HG03135 (cell line): ENCODE results near the gene CCL16.

Source experiments
- ATAC-seq: cut with Tn5 transposase; IDR thresholded peaks from one replicate; pipeline ENCODE4 v1.9.1; 2021; ENCODE audit warnings: mild to moderate bottlenecking, moderate library complexity; ENCODE audit not compliant: unreplicated experiment

The CCL16 gene

DNA sequence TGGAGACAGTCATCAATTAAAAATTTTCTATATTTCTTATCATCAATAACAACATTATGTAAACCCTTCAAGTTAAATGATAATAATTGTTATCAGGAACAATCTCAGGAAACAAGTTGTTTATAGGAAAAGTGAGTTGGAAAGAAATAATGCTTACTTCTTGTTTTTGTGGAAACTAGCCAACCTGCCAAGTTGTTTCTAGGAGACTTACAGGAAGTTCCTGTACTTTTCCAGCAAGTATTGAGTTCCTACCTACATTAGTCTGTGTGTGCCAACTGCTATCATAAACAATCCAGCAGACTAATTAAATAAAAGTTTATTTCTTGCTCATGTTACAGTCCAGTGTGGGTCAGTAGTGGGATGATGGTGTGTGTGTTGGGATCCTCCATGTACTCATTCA is 6.9 kb upstream of the CCL16 start:
- ATAC-seq = no peak

DNA sequence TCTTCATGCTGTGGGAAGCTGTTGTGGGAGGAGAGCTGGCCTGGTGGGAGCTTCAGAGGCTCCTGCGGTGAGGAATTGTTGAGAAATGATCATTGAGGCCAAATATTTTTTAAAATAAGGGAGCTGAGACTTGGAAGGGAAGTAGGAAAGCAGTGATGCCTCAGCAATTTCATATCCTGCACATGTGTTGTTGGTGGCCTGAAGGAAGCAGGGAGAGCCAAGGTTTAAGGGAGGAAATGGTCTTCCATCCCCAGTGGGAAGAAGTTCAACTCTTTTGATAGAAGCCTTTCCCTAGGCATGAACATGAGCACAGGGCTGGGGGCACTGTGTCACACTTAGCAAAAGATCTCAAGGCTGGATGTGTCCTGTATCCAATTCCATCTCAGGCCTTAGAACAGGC is 5.3 kb upstream of the CCL16 start, which contains the start of gene CCL14:
TSS of gene CCL14 (minus strand) at position 87 of the 400 bp plus-strand sequence. CDS start at position 7, 80 bp downstream.
- ATAC-seq = no peak

DNA sequence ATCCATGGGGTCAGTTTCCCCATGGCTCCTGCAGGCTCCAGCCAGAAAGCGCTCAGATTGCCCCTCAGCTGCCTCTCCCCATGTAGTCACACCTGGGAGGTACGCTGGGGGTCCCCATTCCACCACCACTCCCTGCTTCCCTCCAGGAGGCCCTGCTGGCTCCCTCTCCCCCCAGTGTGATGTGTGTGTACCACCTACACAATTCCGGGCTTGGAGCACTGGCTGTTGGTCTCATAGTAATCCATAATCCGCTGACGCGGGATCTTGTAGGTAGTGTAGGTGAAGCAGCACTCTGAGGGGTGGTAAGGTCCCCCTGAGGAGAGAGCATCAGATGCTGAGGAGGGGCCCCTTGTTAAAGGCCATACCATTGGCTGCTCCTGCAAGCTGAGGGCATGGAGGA is 2.8 kb upstream of the CCL16 start:
- no peak for ATAC-seq

DNA sequence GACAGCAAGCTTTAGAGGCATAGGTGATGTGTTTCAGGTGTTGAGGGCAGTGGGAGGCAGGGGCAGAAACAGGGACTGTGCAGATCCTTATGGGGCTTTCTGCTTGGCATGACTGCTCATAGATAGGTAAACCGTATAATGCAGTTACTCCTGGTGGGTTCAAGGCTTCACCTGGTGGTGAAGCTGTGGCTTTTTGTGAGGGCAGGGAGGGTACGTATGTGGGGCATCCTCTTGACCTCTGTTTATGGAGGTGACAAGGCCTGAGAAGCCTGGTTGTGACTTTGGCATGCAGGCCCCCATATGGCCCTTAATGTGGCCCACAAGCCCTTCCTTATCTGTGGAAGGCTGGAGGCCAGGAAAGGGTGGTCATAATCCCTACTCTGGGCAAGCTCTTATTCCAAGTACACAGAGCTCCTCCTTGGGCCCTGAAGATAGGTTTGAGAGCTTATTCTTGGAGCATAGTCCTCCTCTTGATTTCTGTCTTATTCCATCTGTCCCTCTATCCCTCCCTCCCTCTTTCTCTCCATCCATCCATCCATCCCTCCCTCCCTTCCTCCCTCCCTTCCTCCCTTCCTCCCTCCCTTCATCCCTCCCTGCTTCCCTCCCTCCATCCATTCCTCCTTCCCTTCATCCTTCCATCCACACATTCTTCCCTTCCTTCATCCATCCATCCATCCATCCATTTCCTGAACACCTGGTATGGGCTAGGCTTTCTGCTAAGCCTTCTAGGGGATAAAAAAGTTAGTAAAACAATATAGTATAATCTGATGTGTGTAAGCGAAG is 1.3 kb upstream of the CCL16 start:
- no peak for ATAC-seq

DNA sequence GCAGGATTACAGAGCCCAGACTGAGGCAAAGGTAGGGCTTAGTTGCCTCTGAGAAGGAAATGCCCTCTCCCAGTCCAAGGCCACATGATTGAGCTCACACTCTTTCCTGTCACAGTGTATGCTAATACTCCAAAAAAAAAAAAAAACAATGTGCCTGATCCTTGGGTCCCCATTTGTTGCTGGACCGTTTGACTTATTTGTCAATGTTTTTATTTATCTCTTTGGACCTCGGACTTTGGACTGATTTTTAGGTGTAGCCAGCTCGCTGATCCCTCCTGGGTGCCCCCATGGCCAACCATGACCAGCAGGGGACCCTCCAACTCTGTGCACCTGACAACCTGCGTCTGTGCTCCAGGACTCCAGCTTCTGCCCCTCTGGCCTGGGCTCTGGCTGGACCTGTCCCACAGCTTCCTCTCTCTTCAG is 622 bp upstream of the CCL16 start:
- no peak for ATAC-seq

DNA sequence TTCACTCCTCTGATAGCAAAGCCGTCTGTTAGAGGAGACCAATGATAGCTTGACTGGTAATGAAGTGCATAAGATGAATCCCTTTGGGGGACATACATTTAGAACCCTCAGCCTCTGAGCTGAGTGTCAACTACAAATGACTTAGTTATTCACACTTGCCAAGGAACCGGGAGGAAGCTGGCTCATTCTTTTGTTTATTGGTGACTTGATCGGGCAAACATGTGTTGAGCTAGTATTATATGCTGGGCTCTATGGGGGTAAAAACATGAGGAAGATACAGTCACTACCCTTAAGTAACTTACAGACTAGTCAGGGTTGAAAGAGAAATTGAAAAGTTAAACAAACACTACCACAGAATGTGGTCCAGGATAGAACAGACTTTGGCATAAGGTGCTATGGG is 3.0 kb downstream of the CCL16 start:
- ATAC-seq = no peak

DNA sequence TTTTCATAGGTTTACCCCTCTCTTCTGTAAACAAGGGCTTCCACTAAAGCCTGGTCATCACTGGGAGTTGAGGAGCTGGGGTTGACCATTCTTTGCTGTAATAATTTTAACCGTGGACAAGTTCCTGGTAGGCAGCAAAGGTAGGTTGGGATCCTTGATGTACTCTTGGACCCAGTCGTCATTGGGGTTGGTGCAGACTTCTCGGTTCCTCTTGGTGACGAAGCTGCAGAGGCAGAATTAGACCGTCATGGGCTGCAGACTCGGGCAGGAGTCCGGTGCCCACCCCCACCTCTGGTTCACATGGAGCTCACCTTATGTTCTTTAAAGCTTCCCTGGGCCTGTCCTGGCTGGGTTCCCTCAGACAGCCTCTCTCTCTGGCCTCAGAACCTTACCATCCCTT is 3.8 kb downstream of the CCL16 start:
- ATAC-seq = no peak

DNA sequence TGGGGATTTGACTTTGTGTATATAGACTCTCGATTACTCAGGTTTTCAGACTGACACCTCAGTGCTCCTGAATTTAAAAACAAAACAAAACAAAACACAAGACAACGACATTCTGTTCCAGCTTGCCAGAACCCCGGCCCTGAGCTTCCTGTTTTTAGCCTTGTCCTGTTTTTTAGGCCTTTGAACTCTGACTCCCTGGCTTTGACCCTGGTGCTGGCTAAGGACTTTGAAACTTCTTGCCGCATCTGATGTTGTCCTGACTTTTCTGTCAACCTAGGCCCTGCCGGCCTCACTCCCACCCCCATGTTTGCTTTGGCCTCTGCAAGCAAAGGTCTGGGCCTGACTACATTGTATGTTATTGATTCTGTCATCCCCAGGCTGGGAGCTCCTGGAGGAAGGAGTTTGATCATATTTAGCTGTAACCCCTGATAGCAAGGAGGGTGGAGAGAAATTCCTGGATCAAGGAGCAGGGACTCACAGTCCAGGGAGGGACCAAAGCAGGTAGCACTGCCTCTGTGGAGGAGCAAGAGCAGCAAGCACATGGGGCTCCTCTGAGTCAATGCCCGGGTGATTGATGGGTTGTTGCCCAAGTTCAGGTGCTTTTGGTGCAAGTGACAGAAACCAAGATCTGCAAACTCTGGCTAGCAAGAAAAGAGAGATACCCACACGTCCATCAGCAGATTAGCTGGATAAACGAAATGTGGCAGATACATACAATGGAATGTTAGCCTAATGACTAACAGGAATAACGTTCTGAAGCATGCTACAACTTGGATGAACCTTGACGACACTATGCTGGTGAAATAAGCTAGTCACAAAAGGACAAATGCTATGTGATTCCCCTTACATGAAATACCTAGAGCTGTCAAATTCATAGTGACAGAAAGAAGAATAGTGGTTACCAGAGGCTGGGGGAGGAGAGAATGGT is 7.7 kb downstream of the CCL16 start:
- ATAC-seq = no peak

DNA sequence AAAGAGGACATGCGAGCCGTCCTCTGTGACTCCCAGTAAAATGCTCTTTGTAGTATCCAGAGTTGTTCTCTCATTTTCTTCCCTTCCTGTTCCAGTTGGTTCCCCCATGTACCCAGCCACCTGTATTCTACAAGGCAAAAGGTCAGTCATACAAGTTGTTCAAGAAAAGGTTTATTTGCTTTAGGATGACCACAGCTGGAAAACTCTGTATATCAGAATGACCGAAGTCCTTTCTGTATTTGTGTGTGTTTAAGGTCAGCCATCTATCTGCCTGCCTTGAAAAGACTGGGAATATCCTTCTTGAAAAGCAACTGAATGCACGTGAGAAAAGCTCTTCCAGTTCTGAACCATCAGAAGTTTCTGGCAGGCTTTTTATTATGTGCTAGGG is 8.4 kb downstream of the CCL16 start:
- ATAC-seq = no peak

DNA sequence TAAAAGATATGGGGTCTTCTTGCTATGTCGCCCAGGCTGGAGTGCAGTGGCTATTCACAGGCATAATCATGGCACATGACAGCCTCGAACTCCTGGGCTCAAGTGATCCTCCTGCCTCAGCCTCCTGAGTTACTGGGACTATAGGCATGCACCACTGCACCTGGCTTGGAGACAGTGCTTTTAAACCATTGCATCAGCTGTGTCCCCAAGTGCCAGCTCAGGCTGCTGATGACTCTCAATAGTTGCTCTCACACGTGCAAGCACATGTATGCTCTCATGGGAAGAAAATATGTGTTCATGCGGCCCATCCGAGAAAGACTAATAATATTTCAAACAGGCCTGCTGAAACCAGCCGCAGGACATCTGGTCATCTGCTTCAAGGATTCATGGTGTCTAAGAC is 8.8 kb downstream of the CCL16 start:
- no peak for ATAC-seq

DNA sequence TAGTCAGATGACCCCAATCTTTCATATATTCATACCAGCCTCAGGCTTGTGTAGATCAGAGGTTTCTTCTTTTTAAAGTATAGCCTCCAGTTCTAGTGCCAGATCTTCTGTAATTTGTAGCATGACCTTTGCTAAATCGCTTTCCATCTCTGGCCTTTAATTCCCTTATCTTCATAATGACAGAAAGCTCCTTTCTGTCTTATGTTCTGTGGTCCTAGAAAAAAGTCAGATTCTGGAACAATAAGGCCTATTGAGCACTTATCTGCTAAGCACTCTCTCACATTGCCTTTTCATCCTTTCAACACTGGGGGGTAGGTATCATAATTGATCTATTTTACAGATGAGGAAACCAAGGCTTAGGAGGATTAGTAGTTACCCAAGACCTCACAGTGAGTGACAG is 9.2 kb downstream of the CCL16 start:
- no peak for ATAC-seq

DNA sequence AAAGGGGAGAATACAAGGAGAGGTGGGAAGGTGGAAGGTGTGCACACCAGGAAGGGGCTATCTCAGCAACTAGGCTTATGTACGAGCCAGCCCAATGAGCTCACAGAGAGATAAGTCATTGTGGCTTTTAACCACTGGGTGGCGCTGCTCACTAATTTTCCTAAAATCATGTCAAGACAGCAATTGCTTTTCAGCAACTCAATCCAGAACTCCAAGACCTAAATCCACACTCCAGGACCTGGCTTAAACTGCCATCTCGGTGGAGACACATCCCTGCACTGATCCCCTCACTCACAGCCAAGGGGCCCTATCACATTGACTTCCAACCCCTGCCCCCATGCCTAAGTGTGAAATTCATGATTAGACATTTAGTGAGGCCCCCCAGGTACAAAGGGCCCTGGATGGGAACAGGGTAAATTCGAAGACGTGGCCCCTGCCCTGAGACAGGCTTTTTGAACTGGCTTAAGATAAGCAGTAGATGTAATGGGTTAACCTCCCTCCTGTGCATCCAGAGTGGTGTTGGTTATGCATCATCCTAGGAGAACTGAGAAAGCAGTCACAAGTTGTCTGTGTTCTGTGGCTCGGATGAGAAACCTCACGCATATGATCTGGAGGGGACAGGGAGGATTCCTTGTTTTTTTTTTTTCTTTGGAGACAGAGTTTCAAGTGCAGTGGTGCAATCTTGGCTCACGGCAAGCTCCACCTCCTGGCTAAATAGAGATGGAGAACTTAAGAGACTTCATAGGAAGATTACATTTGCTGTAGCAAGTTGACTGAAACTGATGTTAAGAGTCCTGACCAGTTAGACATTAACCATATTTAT is 11.5 kb downstream of the CCL16 start:
- no peak for ATAC-seq

DNA sequence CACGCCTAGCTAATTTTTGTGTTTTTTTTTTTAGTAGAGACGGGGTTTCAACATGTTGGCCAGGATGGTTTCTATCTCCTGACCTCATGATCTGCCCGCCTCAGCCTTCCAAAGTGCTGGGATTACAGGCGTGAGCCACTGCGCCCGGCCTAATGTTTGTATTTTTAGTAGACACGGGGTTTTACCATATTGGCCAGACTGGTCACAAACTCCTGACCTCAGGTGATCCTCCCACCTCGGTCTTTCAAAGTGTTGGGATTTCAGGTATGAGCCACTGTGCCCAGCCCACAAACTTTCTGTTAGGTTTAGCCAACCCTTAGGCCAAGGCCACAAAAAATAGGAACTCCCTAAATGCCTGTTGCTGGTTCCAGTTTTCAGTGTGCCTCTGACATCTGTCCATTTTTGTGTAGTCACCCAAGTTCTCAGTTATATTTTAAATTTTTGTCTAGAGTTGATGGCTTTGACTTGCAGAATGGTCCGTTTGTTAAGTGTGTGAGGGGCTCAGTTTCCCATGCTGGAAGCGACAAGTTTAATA is 12.7 kb downstream of the CCL16 start:
- ATAC-seq = no peak

DNA sequence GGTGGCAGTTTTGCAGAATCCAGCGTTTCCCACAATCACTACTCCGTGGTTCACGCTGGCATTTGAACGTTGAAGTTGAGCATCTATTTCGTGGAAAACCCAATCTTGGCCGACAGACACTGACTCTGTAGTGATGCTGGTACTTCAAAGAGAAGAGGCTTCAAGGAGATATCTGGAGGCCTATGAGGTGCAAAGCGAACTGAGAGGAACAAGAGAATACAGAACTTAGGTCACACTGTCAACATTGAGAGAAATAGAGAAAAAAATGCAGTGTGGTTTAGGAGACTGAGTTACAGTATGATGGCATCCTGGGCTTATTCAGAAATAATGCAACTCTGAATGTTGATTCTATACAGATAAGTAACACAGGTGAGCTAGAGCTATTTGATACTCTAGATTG is 16.0 kb downstream of the CCL16 start:
- no peak for ATAC-seq

DNA sequence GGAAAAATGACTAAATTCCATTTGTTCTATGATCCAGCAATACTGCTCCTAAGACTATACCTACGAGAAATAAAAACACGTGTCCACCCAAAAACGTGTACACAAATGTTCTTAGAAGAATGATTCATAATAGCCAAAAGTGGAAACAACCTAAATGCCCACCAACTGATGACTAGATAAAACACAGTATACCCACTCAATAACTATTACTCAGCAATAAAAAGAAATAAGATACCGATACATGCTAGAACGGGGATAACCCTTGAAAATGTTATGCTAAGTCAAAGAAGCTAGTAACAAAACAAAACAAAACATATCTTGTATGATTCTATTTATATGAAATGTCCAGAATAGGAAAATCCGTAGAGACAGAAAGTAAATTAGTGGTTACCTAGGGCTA is 17.6 kb downstream of the CCL16 start:
- ATAC-seq = no peak

DNA sequence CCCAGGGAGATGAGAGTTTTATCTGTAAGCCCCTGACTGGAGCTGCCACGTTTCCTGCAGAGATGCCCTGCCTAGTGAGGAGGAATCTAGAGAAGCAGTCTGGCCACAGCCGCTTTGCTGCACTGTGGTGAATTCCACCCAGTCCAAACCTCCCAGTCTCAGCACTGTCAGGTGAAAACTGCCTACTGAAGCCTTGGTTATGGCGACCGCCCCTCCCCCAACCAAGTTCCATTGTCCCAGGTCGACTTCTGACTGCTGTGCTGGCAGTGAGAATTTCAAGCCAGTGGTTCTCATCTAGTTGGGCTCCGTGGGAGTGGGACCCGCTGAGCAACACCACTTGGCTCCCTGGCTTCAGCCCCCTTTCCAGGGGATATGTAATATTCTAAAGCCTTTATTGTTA is 27.6 kb downstream of the CCL16 start:
- no peak for ATAC-seq

DNA sequence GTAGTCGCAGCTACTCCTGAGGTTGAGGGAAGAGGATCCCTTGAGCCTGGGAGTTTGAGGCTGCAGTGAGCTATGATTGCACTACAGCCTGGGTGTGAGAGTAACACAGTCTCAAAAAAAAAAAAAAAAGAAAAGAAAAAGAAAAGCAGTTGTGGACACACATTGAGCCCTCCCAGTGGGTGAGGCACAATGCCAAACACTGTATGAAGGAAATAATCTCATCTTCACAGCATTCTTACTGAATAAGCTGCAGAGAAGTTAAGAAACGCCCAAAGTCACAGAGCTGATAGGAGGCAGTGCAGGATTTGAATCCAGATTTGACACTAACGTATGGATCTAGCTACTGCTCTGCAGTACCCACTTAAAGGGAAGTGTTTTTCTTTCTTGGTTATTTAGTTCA is 31.9 kb downstream of the CCL16 start:
- no peak for ATAC-seq

DNA sequence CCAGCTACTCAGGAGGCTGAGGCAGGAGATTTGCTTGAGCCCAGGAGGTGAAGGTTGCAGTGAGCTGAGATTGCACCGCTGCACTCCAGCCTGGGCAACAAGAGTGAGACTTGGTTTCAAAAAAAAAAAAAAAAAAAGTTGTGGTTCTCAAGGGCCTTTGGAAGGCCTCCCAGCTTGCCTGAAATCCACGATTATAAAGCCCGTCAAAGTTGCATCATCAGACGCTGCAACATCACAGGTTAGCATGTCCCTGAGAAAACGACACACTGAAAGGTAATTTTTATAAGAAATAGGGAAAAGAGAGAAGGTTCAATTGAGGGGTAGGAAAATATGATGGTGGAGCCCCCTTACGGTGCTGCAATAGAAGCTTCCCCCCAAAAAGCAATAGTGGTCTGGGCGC is 33.2 kb downstream of the CCL16 start:
- ATAC-seq = no peak

DNA sequence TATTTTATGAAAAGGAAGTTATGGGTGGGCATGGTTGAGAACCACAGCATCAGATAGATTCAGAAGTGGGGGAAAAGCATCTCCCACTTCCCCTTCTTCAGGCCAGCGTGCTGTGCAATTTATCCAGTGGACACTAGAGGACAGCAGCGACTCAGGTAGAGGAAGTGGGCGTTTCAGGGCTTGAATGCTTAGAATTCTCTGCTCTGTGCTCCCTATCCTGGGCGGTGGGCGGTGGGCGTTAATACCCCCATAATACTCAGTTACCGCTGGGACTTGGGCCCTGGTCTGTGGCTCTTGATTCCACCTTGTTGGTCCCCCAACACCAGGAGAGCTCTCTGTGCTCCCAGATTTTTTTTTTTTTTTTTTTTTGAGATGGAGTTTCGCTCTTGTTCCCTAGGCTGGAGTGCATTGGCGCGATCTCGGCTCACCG is 34.1 kb downstream of the CCL16 start:
- ATAC-seq = no peak

DNA sequence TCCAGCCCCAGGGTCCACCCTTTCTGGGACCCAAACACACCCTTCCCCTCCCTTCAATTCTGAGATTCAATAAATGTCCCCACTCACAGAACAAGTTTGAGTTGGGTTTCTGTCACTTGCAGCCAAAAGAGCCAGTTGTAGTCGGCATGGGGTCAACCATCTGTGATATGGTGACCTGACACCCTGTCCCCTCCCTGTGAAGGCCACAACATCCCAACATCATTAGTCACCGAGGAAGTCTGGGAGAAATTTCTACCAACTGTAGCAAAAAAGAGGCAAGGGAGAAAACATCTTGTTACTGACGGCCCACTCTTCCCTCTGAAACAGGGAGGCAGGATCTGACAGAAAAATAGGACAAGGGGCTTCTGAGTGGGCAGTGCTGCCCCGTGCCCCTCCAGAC is 37.1 kb downstream of the CCL16 start:
- no peak for ATAC-seq

DNA sequence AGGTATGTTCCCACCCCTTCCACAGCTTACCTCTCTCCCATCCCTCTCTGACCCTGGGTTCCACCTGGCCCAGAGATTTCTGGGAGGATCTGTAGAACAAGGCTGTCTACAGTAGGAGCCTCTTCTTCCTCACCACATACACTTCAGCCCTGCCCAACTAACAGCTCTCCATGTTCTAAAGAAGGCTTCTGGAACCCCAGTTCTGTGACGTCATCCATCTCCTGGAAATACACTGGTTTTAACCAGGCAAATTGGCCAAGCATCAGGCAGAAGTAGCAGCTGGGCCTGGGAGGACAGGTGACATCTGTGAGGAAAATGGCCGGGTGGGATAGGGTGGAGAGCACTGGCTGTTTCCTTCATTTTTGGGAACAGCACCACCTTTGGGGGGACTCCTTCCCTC is 37.8 kb downstream of the CCL16 start, which contains the start of gene LYZL6:
TSS of gene LYZL6 (minus strand) at position 177 of the 400 bp plus-strand sequence. CDS start 4,357 bp downstream, outside the sequence.
- ATAC-seq = no peak
